KBM-7 (cell line): ENCODE results near the gene LRRTM2.

Experiments
- DNase-seq: peaks from one replicate; pipeline ENCODE4 v3.0.0-alpha.2; 2015
- in situ Hi-C: fragments of 300-500 bp; cut with MboI; formaldehyde crosslinking; loops from 2 replicates; pipeline ENCODE4 v1.14.3; 2020; ENCODE audit warnings: low sequenced_read_pairs, low pct_unique_long_range_greater_than_20kb, mixed read lengths

LRRTM2 gene

DNA sequence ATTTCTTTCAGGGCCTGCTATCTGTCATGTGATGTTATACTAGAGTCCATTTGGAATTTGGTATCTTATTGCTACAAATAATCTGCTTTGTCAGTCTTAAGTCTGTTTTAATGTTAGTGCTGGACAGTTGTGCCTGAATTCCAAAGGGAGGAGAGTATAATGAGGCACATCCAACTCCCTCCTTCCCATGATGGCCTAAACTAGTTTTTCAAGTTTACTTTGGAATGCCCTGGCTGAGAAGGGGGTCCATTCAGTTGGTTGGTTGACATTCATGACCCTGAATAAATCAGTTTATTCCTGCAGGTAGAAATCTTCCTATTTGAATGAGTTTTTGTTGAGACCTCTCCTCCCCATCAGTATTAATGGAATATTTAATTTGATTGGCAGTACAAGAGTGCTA is 9.4 kb upstream of the LRRTM2 start:
- in situ Hi-C loops = no loop called here

DNA sequence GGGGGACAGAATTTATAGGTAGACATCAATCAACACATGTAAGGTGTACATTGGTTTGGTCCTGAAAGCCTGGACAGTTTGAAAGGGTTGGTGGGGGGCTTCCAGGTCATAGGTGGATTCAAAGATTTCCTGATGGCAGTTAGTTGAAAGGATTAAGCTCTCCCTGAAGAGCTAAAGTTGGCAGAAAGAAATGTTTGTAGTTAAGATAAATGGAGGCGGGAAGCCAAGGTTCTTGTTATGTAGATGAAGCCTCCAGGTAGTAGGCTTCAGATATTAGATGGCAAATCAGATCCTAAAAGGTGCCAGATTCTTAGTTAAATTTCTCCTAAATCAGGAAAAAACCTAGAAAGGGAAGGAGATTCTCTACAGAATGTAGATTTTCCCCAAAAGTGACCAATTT is 9.0 kb upstream of the LRRTM2 start:
- DNase-seq = no peak

More for the DNA sequence above, 9.4 kb upstream of the LRRTM2 start:
- DNase-seq = no peak

DNA sequence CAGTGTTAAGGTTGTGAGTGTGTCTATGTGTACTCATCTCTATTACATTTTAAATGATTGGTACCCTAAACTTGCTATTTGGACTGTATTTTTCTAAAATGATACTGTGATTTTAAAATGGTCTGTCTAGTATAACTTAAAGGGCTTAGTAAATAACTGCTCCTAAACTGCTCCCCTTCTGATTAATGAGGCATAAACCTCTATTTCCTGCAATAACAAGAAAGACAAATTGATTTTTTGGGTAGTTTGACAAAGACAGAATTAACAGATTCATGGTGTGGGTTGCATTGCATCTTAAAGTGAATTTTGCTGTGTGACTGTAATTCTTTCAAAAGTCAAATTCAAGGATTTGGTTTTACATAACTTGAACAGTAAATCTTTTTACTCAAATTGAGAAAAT is 8.1 kb upstream of the LRRTM2 start:
- DNase-seq = no peak
- in situ Hi-C loops = no loop called here

More for the DNA sequence above, 9.0 kb upstream of the LRRTM2 start:
- in situ Hi-C loops = no loop called here

DNA sequence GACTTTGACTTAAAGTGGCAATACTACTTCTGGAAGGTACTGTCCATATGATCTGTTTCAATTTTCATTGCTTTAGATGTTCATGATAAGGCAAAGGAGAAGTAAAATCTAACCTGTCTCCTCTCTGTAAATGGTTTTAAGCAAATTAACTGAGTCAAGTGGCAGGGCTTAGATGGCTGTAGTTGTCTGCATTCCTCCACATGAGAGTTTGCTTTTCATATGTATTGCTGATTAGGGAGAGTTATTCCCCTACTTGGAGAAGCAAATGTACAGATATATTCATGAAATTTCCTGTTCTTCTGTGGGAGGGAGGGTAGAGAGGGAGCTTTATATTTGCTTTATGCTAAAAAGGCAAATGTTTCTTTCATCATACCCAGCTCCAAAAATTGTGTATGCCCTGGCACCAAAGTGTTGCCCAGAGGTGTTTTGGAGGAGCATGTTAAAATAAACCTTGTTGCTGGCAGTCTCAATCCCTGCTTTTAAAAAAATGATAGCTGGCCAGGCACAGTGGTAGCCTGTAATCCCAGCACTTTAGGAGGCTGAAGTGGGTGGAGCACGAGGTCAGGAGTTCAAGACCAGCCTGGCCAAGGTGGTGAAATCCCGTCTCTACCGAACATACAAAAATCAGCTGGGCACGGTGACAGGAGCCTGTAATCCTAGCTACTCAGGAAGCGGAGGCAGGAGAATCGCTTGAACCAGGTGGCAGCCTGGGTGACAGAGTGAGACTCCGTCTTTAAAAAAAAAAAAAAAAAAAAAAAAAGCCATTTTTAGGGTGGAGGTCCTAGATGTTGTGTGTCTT is 3.5 kb upstream of the LRRTM2 start:
- in situ Hi-C loops = no loop called here
- DNase-seq = no peak

DNA sequence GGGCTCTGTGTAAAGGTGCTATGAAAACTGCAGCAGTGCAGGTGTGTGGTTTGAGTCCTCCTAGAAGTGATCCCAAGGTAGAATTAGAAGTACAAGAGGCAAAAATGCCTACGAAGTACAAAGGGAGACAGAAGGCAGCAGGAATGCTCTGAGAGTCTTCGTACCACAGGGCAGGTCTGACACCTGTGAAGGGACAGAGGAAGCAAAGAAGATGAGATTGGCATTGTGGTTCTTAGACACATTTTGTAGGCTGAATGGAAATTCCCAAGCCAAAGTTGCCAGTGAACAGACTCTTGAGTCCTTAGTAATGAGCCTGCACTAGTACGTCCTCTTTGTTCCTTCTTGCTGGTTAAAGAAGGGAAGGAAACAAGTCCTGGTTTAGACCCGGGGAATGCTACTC is 1.7 kb upstream of the LRRTM2 start:
- DNase-seq = no peak
- in situ Hi-C loops = no loop called here

DNA sequence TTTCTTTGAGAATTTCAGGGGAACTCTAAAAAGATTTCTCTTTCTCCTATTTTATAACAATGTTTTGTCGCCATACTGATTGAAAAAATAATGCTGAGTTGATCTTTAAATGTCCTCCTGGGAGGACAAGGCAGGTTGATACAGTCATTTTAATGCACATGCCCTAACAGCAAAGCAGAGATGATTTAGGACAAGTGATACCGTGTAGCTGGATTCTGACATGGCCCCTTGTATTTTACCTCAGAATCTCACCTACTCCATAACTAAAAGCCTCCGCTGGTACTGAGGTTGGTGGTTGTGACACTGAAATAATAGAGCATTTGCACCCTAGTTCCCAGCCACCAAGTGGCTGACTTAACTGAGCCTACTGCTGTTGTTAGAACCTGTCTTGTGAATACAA is 811 bp upstream of the LRRTM2 start:
- in situ Hi-C loops = no loop called here
- DNase-seq = no peak

DNA sequence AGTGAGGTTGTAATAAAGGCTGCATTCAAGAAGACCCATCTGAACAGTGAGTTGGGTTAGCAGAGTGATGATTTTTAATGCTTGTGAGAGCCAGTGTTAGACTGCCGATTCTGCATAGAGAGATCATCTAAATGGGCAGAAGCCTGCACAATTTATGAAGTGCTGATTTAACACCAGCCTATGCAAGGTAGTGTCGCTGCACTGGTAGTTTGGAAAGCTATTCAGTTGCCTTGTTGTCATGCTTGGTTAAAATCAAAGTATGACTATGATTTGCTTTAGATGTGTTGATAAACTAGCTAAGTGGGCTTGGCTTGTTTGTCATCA is 379 bp upstream of the LRRTM2 start:
- in situ Hi-C loops = no loop called here
- DNase-seq = no peak

DNA sequence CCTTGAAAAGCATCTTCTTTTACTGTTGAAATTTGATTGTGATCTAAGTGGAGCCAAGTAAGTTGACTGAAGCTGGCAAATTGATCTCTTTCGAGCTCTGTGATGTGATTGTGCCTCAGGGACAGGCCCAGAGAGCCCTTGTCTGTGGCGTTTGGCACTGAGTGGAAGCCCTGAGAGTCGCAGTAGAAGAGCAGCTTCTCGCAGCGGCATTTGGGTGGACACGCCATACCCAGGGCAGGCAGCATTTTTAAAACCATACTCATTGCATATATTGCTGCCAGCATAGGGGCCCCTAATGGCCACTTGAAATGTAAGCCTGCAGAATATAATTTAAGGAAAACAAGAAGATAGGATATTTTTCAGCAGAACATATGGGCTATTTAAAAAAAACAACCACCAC is 894 bp downstream of the LRRTM2 start:
- no peak for DNase-seq
- in situ Hi-C loops = no loop called here

DNA sequence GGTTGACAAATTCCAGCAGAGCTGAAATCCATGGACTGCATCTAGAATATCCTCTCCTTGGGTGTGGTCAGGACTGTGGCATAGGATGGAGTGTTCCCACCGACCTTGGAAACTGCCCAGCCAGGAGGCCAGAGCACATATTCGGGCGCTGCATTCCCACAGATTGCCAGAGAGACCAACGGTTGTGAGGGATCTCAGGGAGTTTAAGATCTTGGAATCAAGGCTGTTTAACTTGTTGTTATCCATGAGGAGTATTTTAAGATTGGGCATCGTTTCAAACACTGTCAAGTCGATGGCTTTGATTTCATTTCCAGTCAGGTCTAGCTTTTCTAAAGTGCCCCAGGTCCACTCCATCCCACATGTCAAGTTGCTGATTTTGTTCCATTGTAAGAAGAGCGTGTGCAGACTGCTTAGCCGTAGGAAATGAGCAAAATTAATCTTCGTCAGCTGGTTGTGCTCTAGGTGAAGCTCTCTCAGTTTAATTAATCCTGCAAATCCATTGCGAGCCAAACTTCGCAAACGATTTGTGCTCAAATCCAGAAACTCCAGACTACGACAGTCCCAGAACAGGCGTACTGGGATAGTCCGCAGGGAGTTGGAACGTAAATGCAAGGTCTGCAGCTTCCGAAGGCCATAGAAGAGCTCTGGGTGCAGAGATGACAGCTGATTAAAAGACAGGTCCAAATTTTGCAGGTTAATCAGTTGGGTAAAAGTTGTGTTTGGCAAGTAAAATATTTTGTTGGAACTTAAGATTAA is 1.5 kb downstream of the LRRTM2 start:
- no peak for DNase-seq

DNA sequence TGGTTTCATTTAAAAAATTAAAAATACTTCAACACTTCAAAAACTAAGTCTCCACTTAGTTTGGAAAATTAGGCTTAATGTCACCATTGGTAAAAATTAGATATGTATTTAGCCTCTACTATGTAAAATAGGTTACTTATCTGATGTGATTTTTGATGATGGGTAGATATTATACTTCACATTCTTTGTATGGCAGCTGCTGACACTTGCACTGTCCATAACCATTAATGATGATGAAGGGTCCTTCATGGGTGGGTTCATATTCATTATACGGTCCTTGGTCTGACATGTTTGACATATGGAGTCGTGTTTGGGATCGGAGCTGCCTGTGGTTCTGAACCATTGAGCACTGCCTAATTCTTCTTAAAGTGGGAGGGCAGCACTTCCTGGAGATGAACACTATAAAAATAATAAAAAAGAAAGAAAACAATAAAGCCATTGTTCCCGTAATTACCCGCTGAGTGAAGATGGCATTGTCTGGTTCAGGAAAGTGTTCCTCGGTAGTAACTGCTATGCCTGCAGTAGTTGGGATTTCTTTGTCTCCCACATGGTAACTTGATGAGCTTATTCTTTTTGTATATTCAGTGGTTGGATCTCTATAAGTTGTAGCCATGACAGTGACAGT is 2.2 kb downstream of the LRRTM2 start:
- in situ Hi-C loops = no loop called here
- DNase-seq = no peak

More for the DNA sequence above, 1.5 kb downstream of the LRRTM2 start:
- in situ Hi-C loops = no loop called here

DNA sequence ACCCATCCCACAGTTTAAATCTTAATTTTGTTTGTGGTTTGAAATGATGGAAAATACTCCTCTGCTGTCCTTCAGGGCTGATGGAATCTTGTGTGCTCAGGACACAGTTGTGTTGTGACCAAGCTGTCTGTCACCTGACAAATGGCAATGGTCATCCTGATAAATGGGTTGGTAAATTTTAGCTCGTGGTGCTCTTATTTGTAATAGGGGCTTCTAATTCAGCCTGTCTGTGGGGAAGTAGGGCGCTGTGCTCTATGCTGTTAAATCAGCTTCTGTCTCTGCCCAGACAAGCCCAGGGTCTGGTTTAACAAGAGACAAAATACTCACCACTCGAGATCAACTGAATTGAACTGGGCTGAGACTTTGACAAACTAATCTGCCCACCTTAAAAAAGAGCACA is 4.5 kb downstream of the LRRTM2 start:
- no peak for DNase-seq

DNA sequence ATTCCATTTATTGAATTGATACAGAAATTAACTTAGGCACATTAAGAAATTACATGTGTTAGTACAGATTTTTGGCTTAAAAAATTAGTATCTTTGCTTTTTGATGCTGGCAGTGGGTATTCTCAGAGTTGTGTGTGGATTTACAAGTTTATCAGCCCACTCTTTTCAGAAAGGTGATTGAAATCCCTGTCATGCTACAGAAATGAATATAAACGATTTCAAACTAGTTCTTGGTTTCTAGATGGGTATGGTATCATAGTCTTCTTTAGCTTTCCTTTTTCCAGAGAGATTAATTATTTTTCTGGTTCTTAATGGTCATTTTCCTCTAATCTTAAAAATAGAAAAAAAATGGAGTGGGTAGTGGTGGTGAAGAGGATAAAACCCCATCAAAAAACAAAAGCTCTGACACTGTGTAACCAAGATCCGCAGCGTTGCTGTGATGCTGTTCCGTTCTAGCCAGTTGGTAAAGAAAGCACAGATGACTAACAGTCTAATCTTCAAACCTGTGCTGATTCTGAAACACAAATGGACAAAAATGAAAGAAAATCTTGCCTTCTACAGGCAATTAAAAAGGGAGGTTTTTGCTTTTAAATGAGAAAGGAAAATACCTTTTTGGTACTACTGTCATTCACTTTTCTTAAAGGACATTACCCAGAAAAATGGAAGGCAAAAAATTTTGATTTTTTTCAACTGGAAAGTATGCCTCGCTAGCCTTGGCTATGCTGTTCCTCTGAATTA is 5.2 kb downstream of the LRRTM2 start:
- in situ Hi-C loops = no loop called here
- no peak for DNase-seq

More for the DNA sequence above, 4.5 kb downstream of the LRRTM2 start:
- in situ Hi-C loops = no loop called here

DNA sequence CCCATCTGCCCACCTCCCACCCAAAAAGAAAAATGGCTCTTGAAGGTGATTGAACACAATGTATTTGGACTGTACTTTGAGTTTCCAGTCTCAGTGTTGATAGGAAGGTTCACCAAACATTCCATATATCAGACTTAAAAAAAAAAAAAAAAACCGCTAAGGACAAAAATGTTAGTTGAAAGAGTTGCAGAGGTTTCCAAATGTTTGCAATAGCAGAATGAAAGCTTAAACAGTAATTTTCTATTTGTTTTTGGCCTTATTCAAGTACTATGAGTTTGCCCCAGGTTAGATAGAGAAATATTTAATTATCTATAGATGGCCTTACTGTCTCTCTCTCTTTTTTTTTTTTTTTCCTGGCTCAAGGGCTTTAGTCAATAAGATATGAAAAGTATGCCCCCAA is 6.1 kb downstream of the LRRTM2 start:
- in situ Hi-C loops = no loop called here
- no peak for DNase-seq

DNA sequence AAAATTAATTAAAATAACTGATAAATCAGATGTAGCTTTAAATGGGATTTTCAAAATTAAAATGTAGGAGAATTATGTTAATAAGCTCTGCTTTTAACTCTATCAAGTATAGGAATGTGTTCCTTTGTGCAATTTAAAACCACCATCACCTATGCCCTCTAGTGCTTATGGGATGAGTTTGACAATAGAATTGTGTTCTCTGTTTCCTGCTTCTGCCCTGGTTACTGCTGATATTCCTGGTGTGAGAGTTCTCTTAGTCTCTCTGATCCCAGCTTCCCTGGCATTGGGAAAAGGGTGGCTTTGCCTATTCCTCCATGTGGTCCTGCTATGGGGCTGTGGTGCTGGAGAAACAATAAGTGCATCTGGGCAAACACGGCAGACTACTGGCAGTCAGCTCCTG is 8.1 kb downstream of the LRRTM2 start:
- no peak for DNase-seq
- in situ Hi-C loops = no loop called here

DNA sequence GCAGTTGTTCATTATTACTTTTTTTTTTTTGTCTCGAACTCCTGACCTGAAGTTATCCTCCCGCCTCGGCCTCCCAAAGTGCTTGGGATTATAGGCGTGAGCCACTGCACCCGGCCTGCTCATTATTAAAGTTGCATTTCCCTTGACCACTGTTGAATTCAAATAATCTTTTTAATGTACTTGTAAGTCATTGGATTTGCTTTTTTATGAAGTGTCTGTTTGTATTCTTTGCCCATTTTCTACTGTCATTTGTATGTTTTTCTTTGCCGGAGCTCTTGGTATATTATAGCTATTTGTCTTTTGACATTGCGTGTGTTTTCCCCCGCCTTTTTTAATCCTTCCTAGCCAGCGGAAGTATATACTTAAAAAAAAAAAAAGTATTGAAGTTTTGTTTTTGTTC is 22.0 kb downstream of the LRRTM2 start:
- in situ Hi-C loops = no loop called here
- DNase-seq = no peak

DNA sequence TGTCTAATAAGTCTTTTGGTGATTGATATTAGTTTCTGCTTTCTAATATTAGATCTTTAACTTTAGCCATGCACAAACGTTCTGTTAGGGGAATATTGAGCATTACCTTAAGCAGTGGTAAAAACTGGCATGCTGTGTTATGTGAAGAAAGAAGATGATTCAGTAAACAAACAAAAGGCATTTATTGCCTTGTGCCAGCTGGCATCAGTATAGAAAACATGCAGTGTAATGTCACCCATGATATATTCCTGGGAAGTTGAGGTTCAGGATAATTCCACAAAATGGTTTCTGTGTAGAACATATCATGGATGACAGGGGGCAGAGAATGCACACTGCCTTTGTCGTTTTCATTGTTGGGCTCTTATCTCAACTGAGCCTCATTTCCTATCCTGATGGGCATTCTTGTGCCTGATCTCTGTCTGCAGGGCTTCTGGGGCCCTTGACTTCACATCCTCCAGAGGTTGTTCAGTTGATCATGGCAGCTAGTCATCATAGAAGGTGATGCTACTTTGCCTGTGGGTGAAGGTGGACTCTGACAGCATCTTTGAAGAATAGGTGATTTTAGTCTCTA is 24.2 kb downstream of the LRRTM2 start:
- in situ Hi-C loops = no loop called here
- DNase-seq = no peak

DNA sequence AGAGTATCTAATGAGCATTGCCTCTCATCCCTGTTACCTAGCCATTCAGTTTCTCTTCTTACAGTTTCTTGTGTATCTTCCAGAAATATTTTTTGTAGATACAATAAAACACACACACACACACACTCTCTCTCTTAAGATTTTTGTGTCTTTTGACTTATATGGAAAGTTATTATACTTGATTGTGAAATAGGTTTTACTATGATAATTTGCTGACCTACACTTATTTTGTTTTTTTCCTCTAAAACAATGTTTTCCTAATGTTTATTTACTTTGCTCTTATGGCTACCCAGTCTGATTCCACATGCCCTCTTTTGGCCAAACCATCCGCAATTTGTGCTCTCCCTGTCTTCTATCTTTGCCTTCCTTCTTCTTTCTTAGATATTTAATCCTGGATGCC is 25.3 kb downstream of the LRRTM2 start:
- DNase-seq = no peak
- in situ Hi-C loops = no loop called here

DNA sequence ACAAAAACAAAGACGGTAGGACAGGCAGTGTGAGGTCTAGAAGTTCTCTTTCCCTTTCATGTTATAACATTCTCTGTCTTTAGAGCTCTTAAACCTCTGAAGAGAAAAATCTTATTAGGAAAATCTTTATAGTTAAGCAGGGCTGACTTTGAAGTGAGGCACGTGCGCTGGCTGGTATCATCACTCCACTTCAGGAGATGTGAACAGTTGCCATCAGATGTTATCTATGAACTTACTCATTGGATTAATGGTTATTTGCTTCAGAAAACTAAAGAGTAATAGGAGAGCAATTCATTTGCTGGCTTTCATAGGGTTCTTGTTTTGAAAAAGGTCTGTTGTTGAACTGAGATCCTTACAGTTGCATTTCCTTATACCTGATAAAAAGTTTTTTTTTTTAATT is 25.7 kb downstream of the LRRTM2 start:
- in situ Hi-C loops = no loop called here
- DNase-seq = no peak

DNA sequence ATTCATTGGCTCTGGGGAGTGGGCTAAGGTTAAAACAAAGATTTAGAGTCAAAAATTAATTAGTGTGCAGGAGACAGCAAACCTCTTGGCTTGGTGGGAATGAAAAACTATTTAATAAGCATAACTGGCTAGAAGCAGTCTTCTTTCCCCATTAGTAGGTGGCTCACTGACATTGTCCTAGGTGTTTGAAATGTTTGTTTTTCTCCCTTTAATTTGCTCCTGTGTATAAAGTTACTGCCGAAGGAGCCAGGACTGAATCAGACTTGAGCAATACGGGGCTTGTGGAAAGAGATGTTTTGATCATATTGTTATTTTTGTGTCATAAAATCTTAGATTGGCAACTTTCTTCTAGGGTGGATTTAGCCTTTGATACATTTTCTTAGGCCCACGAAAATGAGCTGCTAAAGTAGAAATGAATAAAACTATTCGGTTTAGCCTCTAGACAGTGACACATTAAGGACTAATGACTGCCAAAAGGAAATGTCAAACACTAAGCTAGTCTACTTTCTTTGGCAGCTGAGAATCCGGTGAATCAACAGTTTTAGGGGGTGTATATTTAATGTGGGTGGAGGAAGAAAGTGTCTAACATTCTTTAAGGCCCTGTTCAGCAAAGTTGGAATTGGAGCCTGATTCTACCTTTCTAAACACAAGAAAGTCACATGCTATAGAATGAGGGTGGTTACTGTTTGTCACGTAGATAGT is 30.2 kb downstream of the LRRTM2 start:
- in situ Hi-C loops = no loop called here

More for the DNA sequence above, 30.2 kb downstream of the LRRTM2 start:
- DNase-seq = no peak
